Activated naive CD4-positive, alpha-beta T cell treated with anti-CD3 and anti-CD28 coated beads, Interleukin-2, amount 10 ng/mL, durations not matched to agents 7 days and 5 days (primary cell): Measurements from ENCODE around the gene CPT1B.
"Not testable (repeated sequence)": the region's sequence is repeated elsewhere in the genome, so short reads cannot be mapped to it uniquely, and the experiment has no call there.

Experiments used
- CTCF ChIA-PET: fragments of 350-600 bp; sonication (Branson Sonifier 250); formaldehyde crosslinking; loops from one replicate; lab custom pipeline; 2021; ENCODE audit warnings: antibody characterized with exemption; lab: Charles Lee
- DNase-seq: peaks from one replicate; pipeline ENCODE4 v3.0.0-alpha.2; 2020
- H3K27ac Mint-ChIP-seq: one replicate; pipeline ENCODE4 v1.8.0; 2021; ENCODE audit warnings: mild to moderate bottlenecking, moderate library complexity, mixed read lengths
- H3K27me3 Mint-ChIP-seq: one replicate; pipeline ENCODE4 v1.8.0; 2021; ENCODE audit warnings: mild to moderate bottlenecking, mixed read lengths
- H3K36me3 Mint-ChIP-seq: one replicate; pipeline ENCODE4 v1.8.0; 2021; ENCODE audit warnings: mixed read lengths
- H3K4me1 Mint-ChIP-seq: one replicate; pipeline ENCODE4 v1.8.0; 2021; ENCODE audit warnings: mixed read lengths
- H3K4me3 Mint-ChIP-seq: one replicate; pipeline ENCODE4 v1.8.0; 2021; ENCODE audit warnings: mild to moderate bottlenecking, moderate library complexity, mixed read lengths
- H3K9me3 Mint-ChIP-seq: one replicate; pipeline ENCODE4 v1.8.0; 2021; ENCODE audit warnings: mixed read lengths

CPT1B gene

DNA sequence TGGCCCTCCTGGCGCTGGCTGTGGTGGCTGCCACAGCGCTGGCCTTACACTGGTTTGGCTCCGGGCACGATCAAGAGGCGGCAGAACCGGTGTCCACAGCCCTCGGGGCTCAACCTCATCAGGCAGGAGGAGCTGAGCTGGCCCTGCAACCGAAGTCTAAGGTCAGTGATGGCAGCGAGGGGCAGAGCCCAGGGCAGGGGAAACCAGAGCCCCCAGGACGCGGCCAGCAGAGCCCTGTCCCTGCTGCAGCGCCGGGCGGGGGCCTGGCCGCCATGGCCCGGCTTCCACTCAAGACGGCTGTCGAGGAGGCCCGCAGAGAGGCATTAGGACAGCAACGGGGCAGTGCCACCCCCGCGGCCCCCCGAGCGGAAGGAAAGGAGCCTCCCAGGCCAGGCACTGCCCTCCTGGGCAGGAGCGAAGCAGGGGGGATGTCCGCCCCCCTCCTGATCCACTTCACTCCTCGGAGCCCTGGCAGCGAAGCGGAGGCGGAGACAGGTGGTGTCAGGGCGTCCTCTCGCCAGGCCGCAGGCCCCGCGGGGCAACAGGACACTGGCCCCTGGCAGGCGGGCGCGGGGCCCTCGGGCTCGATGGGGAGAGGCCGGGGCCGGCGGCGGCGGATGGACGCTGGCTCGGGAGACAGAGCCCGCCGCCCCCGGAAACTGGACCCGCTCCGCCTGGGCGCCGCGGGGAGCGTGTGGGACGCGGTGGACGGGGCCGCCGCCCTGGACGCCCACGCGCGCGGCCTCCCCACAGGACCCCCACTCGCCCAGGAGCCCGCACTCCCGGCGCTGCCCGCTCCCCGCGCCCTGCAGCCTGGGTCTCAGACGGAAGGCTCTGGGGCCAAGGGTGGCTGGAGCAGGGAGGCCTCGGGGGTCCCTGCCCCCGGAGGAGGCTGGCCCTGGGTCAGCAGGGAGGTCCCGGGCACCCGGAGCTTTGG, 31.6 kb downstream of the CPT1B start:
- CTCF ChIA-PET = interaction anchor here (0.9 to 2.1 kb wide), 6 partner anchors 7 to 75 kb away, joined by 3 to 10 read pairs (median 8); partner anchors contain the start of genes SCO2 and SYCE3
- H3K27me3 Mint-ChIP-seq = no peaks in the 10 kb centered on the region
- H3K4me3 Mint-ChIP-seq = peak overlapping the region; percentile 37
- no peak overlapping the region for H3K27ac Mint-ChIP-seq
- no peak for DNase-seq
- peaks cover 1% of the 10 kb centered on the region for H3K36me3 Mint-ChIP-seq
- peaks cover 55% of the 10 kb centered on the region for H3K4me1 Mint-ChIP-seq
- H3K9me3 Mint-ChIP-seq = no peaks in the 10 kb centered on the region

DNA sequence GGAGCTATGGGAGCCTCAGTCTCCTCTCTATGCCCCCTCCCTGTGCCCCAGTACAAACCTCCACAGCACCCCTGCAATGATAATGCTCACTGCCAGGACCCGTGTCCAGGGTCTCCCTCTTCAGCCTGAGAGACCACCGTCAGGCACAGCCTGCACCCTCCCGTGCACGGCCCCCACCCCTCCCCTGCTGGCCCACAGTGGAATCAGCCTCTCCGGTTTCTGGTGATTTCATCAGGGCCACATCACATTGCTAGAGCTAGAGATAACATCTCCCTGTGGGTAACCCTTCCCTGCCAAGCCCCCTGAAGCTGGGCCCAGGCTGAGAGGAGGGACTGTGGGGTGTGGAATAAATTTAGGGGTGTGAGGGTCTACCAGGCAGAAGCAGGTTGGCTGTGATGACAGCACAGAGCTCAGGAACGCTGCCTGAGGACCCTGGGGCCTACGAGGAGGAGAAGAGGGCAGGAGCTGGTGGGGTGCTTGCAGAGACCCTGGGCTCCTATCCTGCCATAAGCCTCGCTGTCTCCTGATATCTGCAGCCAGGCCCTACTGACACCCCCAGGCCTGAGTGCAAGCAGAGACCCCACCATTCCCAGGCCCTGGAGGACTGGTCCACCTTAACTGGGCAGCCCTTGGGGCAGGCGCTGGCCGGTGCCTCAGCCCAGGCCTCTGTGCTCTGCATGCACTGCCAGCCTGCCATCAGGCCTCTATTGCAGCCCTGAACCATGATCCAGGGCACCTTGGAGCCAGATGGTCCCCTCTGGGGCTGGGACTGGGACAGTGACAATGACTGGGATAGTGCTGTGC, 32.5 kb downstream of the CPT1B start, which contains the start of gene KLHDC7B:
Gene KLHDC7B, plus strand, starts transcription at position 378 of the 804 bp plus-strand sequence. Its CDS starts 345 bp downstream, at position 723.
- CTCF ChIA-PET = interaction anchor here (1.0 to 2.1 kb wide), 6 partner anchors 10 to 75 kb away, joined by 3 to 10 read pairs (median 4); partner anchors contain the start of genes SCO2 and SYCE3

DNA sequence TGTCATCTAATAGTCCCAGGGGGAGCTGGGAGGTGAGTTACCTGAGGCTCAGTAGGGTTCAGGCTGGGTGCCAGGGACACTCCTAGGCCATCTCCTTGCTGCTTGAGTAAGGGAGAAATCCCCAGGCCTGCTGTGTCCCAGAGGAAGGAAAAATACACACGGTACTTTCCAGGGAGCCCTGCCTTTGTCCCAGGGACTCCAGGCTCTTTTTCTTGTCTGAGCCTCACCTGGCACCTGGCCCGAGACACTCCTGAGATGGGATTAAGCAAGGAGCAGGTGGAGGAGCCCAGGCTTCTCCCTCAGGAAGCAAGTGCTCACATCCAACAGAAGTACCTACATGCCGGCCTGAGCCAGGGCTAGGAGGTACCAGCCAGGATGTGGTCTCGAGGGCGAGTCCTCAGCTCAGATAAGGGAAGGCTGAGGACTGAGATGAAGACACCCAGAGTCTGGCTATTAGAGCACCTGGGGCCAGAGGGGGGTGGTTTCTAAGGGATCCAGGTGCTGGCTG, 33.4 kb downstream of the CPT1B start:
- peaks cover 2% of the 10 kb centered on the region for H3K36me3 Mint-ChIP-seq
- DNase-seq = peak; percentile 55
- H3K27me3 Mint-ChIP-seq = no peaks in the 10 kb centered on the region
- H3K9me3 Mint-ChIP-seq = no peaks in the 10 kb centered on the region
- peaks cover 58% of the 10 kb centered on the region for H3K4me1 Mint-ChIP-seq
- peak overlapping the region; percentile 15 for H3K4me3 Mint-ChIP-seq
- peak overlapping the region; percentile 85 for H3K27ac Mint-ChIP-seq
- CTCF ChIA-PET = interaction anchor here (1.0 to 2.1 kb wide), 6 partner anchors 9 to 76 kb away, joined by 3 to 10 read pairs (median 4); partner anchors contain the start of genes SCO2 and SYCE3

More for the DNA sequence above, 32.5 kb downstream of the CPT1B start, which contains the start of gene KLHDC7B:
- DNase-seq = peak; percentile 54
- H3K27me3 Mint-ChIP-seq = no peaks in the 10 kb centered on the region
- peaks cover 2% of the 10 kb centered on the region for H3K36me3 Mint-ChIP-seq
- H3K27ac Mint-ChIP-seq = peak within 1 kb of the TSS; percentile 85
- peaks cover 60% of the 10 kb centered on the region for H3K4me1 Mint-ChIP-seq
- H3K4me3 Mint-ChIP-seq = peak within 1 kb of the TSS; percentile 37
- H3K9me3 Mint-ChIP-seq = no peaks in the 10 kb centered on the region

DNA sequence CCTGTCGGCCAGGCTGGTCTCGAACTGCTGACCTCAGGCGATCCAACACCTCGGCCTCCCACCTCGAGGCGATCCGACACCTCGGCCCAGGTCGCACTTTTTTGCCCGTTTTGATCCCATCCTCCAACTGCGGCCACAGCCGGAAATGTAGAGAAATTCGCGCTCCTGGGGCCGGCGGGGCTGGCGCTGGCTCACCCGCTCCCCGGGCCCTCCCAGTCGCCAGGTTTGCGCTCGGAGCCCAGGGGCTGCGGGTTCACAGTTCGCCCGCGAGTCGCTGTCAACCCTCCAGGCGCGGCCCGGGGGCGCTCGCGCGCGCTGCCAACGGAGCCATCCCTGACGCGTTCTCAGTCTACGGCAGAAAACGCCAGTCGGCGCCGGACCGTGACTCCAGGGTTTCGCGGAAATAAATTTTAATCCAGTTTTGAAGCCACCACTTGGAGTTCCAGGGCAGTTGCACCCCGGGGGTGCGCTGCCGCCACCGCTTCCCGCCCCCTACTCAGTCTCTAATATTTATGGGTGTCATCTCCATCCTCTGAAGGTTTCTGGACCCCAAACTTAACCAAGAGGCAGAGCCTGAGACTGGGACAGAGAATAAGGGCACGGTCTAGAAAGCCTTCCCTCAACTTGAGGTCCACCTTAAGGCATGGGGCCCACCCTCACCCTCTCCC, 34.0 kb downstream of the CPT1B start:
- Mint-ChIP-seq H3K4me3 (peak overlapping the region; percentile 53), H3K27me3 (no peaks in the 10 kb centered on the region), H3K36me3 (peaks cover 2% of the 10 kb centered on the region), H3K4me1 (peaks cover 62% of the 10 kb centered on the region), H3K27ac (peak overlapping the region; percentile 85), H3K9me3 (no peaks in the 10 kb centered on the region)
- CTCF ChIA-PET = interaction anchor here (1.7 to 2.1 kb wide), 2 partner anchors 19 kb away, joined by 10 read pairs; partner anchors contain the start of genes SCO2 and SYCE3
- peak; percentile 88 for DNase-seq

DNA sequence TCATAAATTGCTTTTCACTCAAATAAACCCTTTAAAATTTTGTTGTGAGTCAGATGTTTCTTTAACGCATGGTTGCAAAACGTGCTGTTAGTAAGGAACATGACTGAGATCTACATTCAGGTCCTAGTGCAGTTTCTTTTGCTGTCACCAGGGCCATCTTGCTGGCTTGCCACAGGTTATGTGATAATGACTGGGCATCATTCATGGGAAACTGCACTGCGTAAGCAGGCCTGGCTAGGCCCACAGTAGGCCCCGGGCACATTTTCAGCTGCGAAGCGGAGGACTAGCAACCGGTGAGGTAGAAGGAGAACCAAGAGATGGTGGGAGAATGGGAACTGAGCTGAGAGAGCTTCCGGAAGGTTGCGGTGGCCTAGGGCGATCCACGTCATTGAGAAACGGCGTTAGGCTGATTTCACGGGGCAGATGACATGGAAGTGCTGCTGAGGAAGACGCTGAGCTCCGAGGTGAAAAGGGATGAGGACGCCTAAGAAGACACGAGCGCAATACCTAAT, 35.8 kb downstream of the CPT1B start:
- H3K4me3 Mint-ChIP-seq = no peak overlapping the region
- no peak overlapping the region for H3K27ac Mint-ChIP-seq
- H3K9me3 Mint-ChIP-seq = no peaks in the 10 kb centered on the region
- CTCF ChIA-PET = interaction anchor here (1.1 kb wide), 1 partner anchor 11 kb away, joined by 5 read pairs; no protein-coding TSS in a partner anchor
- H3K36me3 Mint-ChIP-seq = peaks cover 2% of the 10 kb centered on the region
- no peak for DNase-seq
- H3K27me3 Mint-ChIP-seq = no peaks in the 10 kb centered on the region
- peaks cover 69% of the 10 kb centered on the region for H3K4me1 Mint-ChIP-seq

DNA sequence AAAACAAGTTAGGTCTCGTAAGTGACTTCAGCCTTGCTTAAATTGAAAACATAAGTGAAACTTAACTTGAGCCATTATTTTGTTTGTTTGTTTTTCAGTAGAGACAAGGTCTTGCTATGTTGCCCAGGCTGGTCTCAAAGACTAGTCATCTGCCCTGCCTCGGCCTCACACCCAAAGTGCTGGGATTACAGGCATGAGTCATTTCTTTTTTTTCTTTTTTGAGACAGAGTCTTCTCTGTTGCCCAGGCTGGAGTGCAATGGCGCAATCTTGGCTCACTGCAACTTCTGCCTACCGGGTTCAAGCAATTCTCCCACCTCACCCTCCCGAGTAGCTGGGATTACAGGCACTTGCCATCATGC, 36.6 kb downstream of the CPT1B start:
- H3K36me3 Mint-ChIP-seq, H3K9me3 Mint-ChIP-seq, DNase-seq, H3K4me3 Mint-ChIP-seq, H3K27me3 Mint-ChIP-seq: not testable (repeated sequence)
- peak overlapping the region; percentile 100 for H3K27ac Mint-ChIP-seq
- CTCF ChIA-PET = interaction anchor here (1.8 to 3.2 kb wide), 2 partner anchors 10 to 80 kb away, joined by 4 to 14 read pairs; no protein-coding TSS in a partner anchor
- peaks cover 74% of the 10 kb centered on the region for H3K4me1 Mint-ChIP-seq

DNA sequence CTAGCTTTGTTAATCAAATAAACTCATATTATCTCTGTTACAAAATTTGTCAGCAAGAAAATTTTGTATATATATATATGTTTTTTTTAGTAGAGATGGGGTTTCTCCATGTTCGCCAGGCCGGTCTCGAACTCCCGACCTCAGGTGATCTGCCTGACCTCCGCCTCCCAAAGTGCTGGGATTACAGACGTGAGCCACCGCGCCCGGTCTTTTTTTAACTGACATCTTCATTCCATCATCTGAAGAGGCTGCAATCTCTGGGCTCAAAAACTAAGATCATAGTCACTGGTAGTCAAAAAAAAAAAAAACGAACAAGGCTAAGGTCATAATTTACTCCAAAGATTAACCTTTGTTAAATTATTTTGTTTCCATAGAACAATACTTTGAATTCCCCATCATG, 37.8 kb downstream of the CPT1B start:
- Mint-ChIP-seq H3K4me3 (peak overlapping the region; percentile 21), H3K36me3 (peaks cover 2% of the 10 kb centered on the region), H3K9me3 (no peaks in the 10 kb centered on the region), H3K4me1 (peaks cover 70% of the 10 kb centered on the region), H3K27me3 (no peaks in the 10 kb centered on the region), H3K27ac (peak overlapping the region; percentile 100)
- CTCF ChIA-PET = interaction anchor here (1.8 to 3.2 kb wide), 5 partner anchors 8 to 81 kb away, joined by 4 to 18 read pairs (median 7); partner anchors contain the start of gene SCO2
- DNase-seq = no peak

DNA sequence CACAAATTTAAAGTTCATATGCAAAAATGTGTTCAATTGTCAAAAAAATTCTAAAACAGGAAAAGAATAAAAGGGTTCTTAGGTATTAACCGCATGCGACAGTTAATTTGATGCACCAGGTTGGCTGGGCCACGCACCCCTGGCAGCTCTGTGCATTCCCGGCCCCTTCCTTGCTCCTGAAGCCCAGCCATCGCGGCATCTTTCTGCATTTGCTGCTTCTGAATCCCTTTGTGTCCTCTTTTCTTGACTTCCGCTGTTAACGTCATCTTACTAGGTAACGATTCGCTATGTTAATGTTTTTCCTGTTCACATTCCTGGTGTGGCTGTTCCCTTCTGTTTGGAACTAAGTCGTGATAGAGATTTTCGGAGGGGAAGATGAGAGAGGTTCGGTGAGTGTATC, 40.5 kb downstream of the CPT1B start:
- Mint-ChIP-seq H3K36me3 (peaks cover 2% of the 10 kb centered on the region), H3K4me1 (peaks cover 79% of the 10 kb centered on the region), H3K27me3 (no peaks in the 10 kb centered on the region), H3K9me3 (no peaks in the 10 kb centered on the region), H3K27ac (peak overlapping the region; percentile 100), H3K4me3 (no peak overlapping the region)
- CTCF ChIA-PET = interaction anchor here (1.1 kb wide), 1 partner anchor 12 kb away, joined by 3 read pairs; the partner anchor contains the start of gene SCO2
- DNase-seq = no peak

DNA sequence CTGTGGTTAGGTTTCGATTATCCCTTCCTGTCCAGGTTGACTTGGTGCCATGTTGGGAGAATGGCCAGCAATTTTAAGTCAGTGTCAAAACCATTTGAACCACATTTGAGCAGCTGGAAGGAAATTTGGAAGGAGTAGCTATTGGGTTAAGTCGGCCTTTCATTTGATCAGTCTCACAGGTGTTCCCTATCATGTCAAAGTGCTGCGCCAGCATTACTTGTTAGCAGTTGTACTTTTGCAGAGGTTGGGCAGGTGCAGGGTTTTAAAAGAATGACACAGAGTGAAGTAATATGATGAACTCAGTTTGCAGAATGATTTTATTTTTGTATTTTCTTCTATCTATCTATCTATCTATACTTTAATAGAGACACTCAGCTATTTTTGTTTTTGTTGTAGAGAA, 42.0 kb downstream of the CPT1B start:
- H3K9me3 Mint-ChIP-seq = no peaks in the 10 kb centered on the region
- H3K36me3 Mint-ChIP-seq = peaks cover 2% of the 10 kb centered on the region
- H3K27me3 Mint-ChIP-seq = no peaks in the 10 kb centered on the region
- CTCF ChIA-PET = interaction anchor here (1.3 to 2.4 kb wide), 4 partner anchors 9 to 27 kb away, joined by 3 to 5 read pairs (median 3); partner anchors contain the start of genes KLHDC7B, SCO2 and SYCE3
- no peak for DNase-seq
- H3K27ac Mint-ChIP-seq = peak overlapping the region; percentile 37
- peaks cover 69% of the 10 kb centered on the region for H3K4me1 Mint-ChIP-seq
- no peak overlapping the region for H3K4me3 Mint-ChIP-seq

DNA sequence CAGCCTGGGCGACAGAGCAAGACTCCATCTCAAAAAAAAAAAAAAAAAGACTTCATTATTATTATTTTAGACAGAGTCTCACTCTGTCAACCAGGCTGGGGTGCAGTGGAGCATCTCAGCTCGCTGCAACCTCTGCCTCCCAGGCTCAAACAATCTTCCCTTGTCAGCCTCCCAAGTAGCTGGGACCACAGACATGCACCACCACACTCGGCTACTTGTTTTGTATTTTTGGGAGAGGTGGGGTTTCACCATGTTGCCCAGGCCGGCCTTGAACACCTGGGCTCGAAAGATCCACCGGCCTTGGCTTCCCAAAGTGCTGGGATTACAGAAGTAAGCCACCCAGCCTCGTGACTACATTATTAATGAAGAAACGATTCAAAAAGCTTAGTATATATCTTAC, 43.1 kb downstream of the CPT1B start:
- no peaks in the 10 kb centered on the region for H3K9me3 Mint-ChIP-seq
- CTCF ChIA-PET = interaction anchor here (1.3 to 2.4 kb wide), 2 partner anchors 9 to 10 kb away, joined by 3 to 5 read pairs; partner anchors contain the start of genes KLHDC7B and SCO2
- H3K36me3 Mint-ChIP-seq = no peaks in the 10 kb centered on the region
- H3K27me3 Mint-ChIP-seq = peaks cover 3% of the 10 kb centered on the region
- H3K27ac Mint-ChIP-seq = peak overlapping the region; percentile 49
- H3K4me3 Mint-ChIP-seq = no peak overlapping the region
- peaks cover 59% of the 10 kb centered on the region for H3K4me1 Mint-ChIP-seq
- no peak for DNase-seq

DNA sequence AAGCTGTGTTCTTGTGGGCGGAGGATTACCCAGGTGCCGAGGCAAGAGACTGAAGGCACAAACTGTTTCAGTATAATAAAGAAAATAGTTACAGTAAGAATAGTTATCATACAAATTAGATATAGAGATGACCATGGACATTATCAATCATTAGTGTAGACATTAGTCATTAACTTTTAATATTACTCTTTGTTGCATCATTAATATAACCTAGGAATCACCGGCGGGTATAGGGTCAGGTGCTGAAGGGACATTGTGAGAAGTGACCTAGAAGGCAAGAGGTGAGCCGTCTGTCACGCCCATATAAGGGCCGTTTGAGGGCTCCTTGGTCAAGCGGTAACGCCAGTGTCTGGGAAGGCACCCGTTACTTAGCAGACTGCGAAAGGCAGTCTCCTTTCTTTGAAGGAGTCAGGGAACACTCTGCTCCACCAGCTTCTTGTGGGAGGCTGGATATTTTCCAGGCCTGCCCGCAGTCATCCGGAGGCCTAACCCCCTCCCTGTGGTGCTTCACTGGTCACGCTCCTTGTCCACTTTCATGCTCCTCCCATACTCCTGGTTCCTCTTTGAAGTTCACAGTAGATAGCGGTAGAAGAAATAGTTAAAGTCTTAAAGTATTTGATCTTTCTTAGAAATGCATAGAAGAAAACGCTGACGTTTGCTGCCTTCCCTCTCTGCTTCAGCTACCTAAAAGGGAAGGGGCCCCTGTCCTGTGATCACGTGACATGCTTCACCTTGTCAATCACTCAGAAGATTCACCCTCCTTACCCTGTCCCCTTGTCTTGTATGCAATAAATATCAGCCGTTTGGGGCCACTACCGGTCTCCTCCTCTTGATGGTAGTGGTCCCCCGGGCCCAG, 44.1 kb downstream of the CPT1B start:
- H3K9me3 Mint-ChIP-seq, H3K36me3 Mint-ChIP-seq, DNase-seq, H3K4me3 Mint-ChIP-seq, H3K27me3 Mint-ChIP-seq: not testable (repeated sequence)
- H3K4me1 Mint-ChIP-seq = peaks cover 52% of the 10 kb centered on the region
- CTCF ChIA-PET = interaction anchor here (2.4 kb wide), 1 partner anchor 8 kb away, joined by 5 read pairs; the partner anchor contains the start of gene SCO2
- peak overlapping the region; percentile 98 for H3K27ac Mint-ChIP-seq
